ENCODE data around the gene NTNG1. TPM values are rescaled to one million over a fixed set of nuclear protein-coding genes. Genes with fewer than 3 reads are reported as not detected.
"Not testable (repeated sequence)": the region's sequence is repeated elsewhere in the genome, so short reads cannot be mapped to it uniquely, and the experiment has no call there.

Gene NTNG1
- total RNA-seq: not detected

GRCh38 chr1:107140703-107141490, at the start of gene NTNG1:
TSS of gene NTNG1 (plus strand) at chr1:107141039.
- H3K9me3 Mint-ChIP-seq: no peaks in the 10 kb centered on the region
- H3K27me3 Mint-ChIP-seq: peaks cover 49% of the 10 kb centered on the region
- H3K27ac Mint-ChIP-seq: no peak within 1 kb of the TSS
- H3K36me3 Mint-ChIP-seq (ENCODE audit: low read depth): no peaks in the 10 kb centered on the region
- peak within 1 kb of the TSS; percentile 57 for H3K4me3 Mint-ChIP-seq
- CTCF ChIA-PET: no interaction called here
- POLR2A ChIA-PET: no interaction called here
- no peak for DNase-seq
- H3K4me1 Mint-ChIP-seq: peaks cover 13% of the 10 kb centered on the region

GRCh38 chr1:107091418-107091817, 49.4 kb upstream of the NTNG1 start:
- no peaks in the 10 kb centered on the region for H3K4me1 Mint-ChIP-seq
- H3K27me3 Mint-ChIP-seq: peaks cover 3% of the 10 kb centered on the region
- ChIA-PET POLR2A (no interaction called here), CTCF (no interaction called here)
- H3K36me3 Mint-ChIP-seq (ENCODE audit: low read depth): no peaks in the 10 kb centered on the region
- H3K9me3 Mint-ChIP-seq: no peaks in the 10 kb centered on the region
- no peak for DNase-seq
- no peak overlapping the region for H3K27ac Mint-ChIP-seq
- no peak overlapping the region for H3K4me3 Mint-ChIP-seq

- H3K27me3 Mint-ChIP-seq; CTCF ChIA-PET; DNase-seq; H3K9me3 Mint-ChIP-seq; POLR2A ChIA-PET; H3K4me3 Mint-ChIP-seq; H3K4me1 Mint-ChIP-seq; H3K36me3 Mint-ChIP-seq (ENCODE audit: low read depth); H3K27ac Mint-ChIP-seq: not testable (repeated sequence)
Measured at GRCh38 chr1:107093395-107093794, 47.4 kb upstream of the NTNG1 start.

- no peak overlapping the region for H3K27ac Mint-ChIP-seq
- DNase-seq: no peak
- H3K4me3 Mint-ChIP-seq: no peak overlapping the region
- H3K27me3 Mint-ChIP-seq: no peaks in the 10 kb centered on the region
- no peaks in the 10 kb centered on the region for H3K9me3 Mint-ChIP-seq
- H3K36me3 Mint-ChIP-seq (ENCODE audit: low read depth): no peaks in the 10 kb centered on the region
- ChIA-PET POLR2A (no interaction called here), CTCF (no interaction called here)
- H3K4me1 Mint-ChIP-seq: peaks cover 2% of the 10 kb centered on the region
Measured at GRCh38 chr1:107095647-107096046, 45.2 kb upstream of the NTNG1 start.

- H3K9me3 Mint-ChIP-seq: no peaks in the 10 kb centered on the region
- ChIA-PET POLR2A (no interaction called here), CTCF (no interaction called here)
- no peak overlapping the region for H3K27ac Mint-ChIP-seq
- H3K4me1 Mint-ChIP-seq: peaks cover 2% of the 10 kb centered on the region
- peaks cover 2% of the 10 kb centered on the region for H3K27me3 Mint-ChIP-seq
- H3K36me3 Mint-ChIP-seq (ENCODE audit: low read depth): no peaks in the 10 kb centered on the region
- H3K4me3 Mint-ChIP-seq: no peak overlapping the region
- no peak for DNase-seq
Measured at GRCh38 chr1:107096690-107097089, 44.1 kb upstream of the NTNG1 start.

GRCh38 chr1:107098961-107099360, 41.9 kb upstream of the NTNG1 start:
- Mint-ChIP-seq H3K4me1 (peaks cover 2% of the 10 kb centered on the region), H3K9me3 (no peaks in the 10 kb centered on the region), H3K4me3 (no peak overlapping the region), H3K27me3 (peaks cover 2% of the 10 kb centered on the region), H3K27ac (no peak overlapping the region), H3K36me3 (ENCODE audit: low read depth) (no peaks in the 10 kb centered on the region)
- ChIA-PET CTCF (no interaction called here), POLR2A (no interaction called here)
- no peak for DNase-seq

- H3K36me3 Mint-ChIP-seq (ENCODE audit: low read depth): no peaks in the 10 kb centered on the region
- ChIA-PET CTCF (no interaction called here), POLR2A (no interaction called here)
- H3K4me1 Mint-ChIP-seq: peaks cover 2% of the 10 kb centered on the region
- no peak overlapping the region for H3K4me3 Mint-ChIP-seq
- DNase-seq: no peak
- H3K9me3 Mint-ChIP-seq: no peaks in the 10 kb centered on the region
- no peak overlapping the region for H3K27ac Mint-ChIP-seq
- H3K27me3 Mint-ChIP-seq: peaks cover 2% of the 10 kb centered on the region
Measured at GRCh38 chr1:107100331-107100984, 40.4 kb upstream of the NTNG1 start.

- H3K27ac Mint-ChIP-seq: no peak overlapping the region
- H3K27me3 Mint-ChIP-seq: peaks cover 2% of the 10 kb centered on the region
- H3K4me3 Mint-ChIP-seq: no peak overlapping the region
- ChIA-PET CTCF (no interaction called here), POLR2A (no interaction called here)
- H3K36me3 Mint-ChIP-seq (ENCODE audit: low read depth): no peaks in the 10 kb centered on the region
- H3K4me1 Mint-ChIP-seq: no peaks in the 10 kb centered on the region
- H3K9me3 Mint-ChIP-seq: no peaks in the 10 kb centered on the region
- DNase-seq: no peak
Measured at GRCh38 chr1:107105914-107106313, 34.9 kb upstream of the NTNG1 start.

- CTCF ChIA-PET: no interaction called here
- no peaks in the 10 kb centered on the region for H3K36me3 Mint-ChIP-seq (ENCODE audit: low read depth)
- H3K27me3 Mint-ChIP-seq: no peaks in the 10 kb centered on the region
- H3K27ac Mint-ChIP-seq: no peak overlapping the region
- no peak overlapping the region for H3K4me3 Mint-ChIP-seq
- POLR2A ChIA-PET: no interaction called here
- H3K4me1 Mint-ChIP-seq: no peaks in the 10 kb centered on the region
- no peak for DNase-seq
- H3K9me3 Mint-ChIP-seq: no peaks in the 10 kb centered on the region
Measured at GRCh38 chr1:107110326-107110725, 30.5 kb upstream of the NTNG1 start.

GRCh38 chr1:107116306-107116790, 24.5 kb upstream of the NTNG1 start:
- Mint-ChIP-seq H3K9me3 (no peaks in the 10 kb centered on the region), H3K4me3 (no peak overlapping the region), H3K36me3 (ENCODE audit: low read depth) (no peaks in the 10 kb centered on the region), H3K4me1 (no peaks in the 10 kb centered on the region), H3K27me3 (no peaks in the 10 kb centered on the region), H3K27ac (no peak overlapping the region)
- ChIA-PET POLR2A (no interaction called here), CTCF (no interaction called here)
- no peak for DNase-seq

- ChIA-PET POLR2A (no interaction called here), CTCF (no interaction called here)
- Mint-ChIP-seq H3K9me3 (no peaks in the 10 kb centered on the region), H3K4me1 (no peaks in the 10 kb centered on the region), H3K4me3 (no peak overlapping the region), H3K27ac (no peak overlapping the region), H3K36me3 (ENCODE audit: low read depth) (no peaks in the 10 kb centered on the region), H3K27me3 (peaks cover 4% of the 10 kb centered on the region)
- DNase-seq: no peak
Measured at GRCh38 chr1:107122225-107122624, 18.6 kb upstream of the NTNG1 start.

- DNase-seq: no peak
- ChIA-PET POLR2A (no interaction called here), CTCF (no interaction called here)
- H3K27me3 Mint-ChIP-seq: peaks cover 4% of the 10 kb centered on the region
- H3K4me3 Mint-ChIP-seq: no peak overlapping the region
- H3K9me3 Mint-ChIP-seq: no peaks in the 10 kb centered on the region
- H3K4me1 Mint-ChIP-seq: no peaks in the 10 kb centered on the region
- no peak overlapping the region for H3K27ac Mint-ChIP-seq
- no peaks in the 10 kb centered on the region for H3K36me3 Mint-ChIP-seq (ENCODE audit: low read depth)
Measured at GRCh38 chr1:107123741-107124140, 17.1 kb upstream of the NTNG1 start.

- Mint-ChIP-seq H3K36me3 (ENCODE audit: low read depth) (no peaks in the 10 kb centered on the region), H3K4me1 (no peaks in the 10 kb centered on the region), H3K27me3 (peaks cover 4% of the 10 kb centered on the region), H3K27ac (no peak overlapping the region), H3K9me3 (no peaks in the 10 kb centered on the region), H3K4me3 (no peak overlapping the region)
- no peak for DNase-seq
- ChIA-PET CTCF (no interaction called here), POLR2A (no interaction called here)
Measured at GRCh38 chr1:107124694-107125093, 16.1 kb upstream of the NTNG1 start.

- no peaks in the 10 kb centered on the region for H3K4me1 Mint-ChIP-seq
- H3K27ac Mint-ChIP-seq: no peak overlapping the region
- no peaks in the 10 kb centered on the region for H3K36me3 Mint-ChIP-seq (ENCODE audit: low read depth)
- no peak for DNase-seq
- H3K27me3 Mint-ChIP-seq: peaks cover 4% of the 10 kb centered on the region
- ChIA-PET CTCF (no interaction called here), POLR2A (no interaction called here)
- H3K4me3 Mint-ChIP-seq: no peak overlapping the region
- no peaks in the 10 kb centered on the region for H3K9me3 Mint-ChIP-seq
Measured at GRCh38 chr1:107132195-107132594, 8.6 kb upstream of the NTNG1 start.
